Liver (tissue), 9 donors: Measurements from ENCODE around the gene CCNDBP1. TPM values are rescaled to one million over a fixed set of nuclear protein-coding genes. Genes with fewer than 3 reads are reported as not detected.
"Not testable (repeated sequence)": the region's sequence is repeated elsewhere in the genome, so short reads cannot be mapped to it uniquely, and the experiment has no call there.

Experiments
- DNase-seq: peaks from one replicate; pipeline ENCODE4 v3.0.0-alpha.2; 2017; ENCODE audit warnings: low spot score
- H3K27ac ChIP-seq, 2 donors: one replicate each; pipeline ENCODE4 v1.7.0; 2013; ENCODE audit warnings: inconsistent platforms in 2 of 2, low read length in 2 of 2, control low read depth in 1 of 2, low read depth in 1 of 2, mild to moderate bottlenecking in 1 of 2
- H3K27me3 ChIP-seq, 4 donors: one replicate each; pipeline versions ENCODE4 v1.6.1 to v1.7.0; 2013; ENCODE audit warnings: low read length in 3 of 4, inconsistent platforms in 1 of 4, mild to moderate bottlenecking in 1 of 4, moderate library complexity in 1 of 4; ENCODE audit not compliant: control insufficient read depth in 4 of 4, insufficient read depth in 4 of 4
- H3K36me3 ChIP-seq, 4 donors: one replicate each; pipeline versions ENCODE4 v1.6.1 to v1.7.0; 2013; ENCODE audit warnings: low read length in 3 of 4, mild to moderate bottlenecking in 3 of 4, low read depth in 1 of 4, moderate library complexity in 1 of 4; ENCODE audit not compliant: control insufficient read depth in 4 of 4, insufficient read depth in 3 of 4
- H3K4me1 ChIP-seq, 4 donors: one replicate each; pipeline versions ENCODE4 v1.6.1 to v1.7.0; 2013; ENCODE audit warnings: low read length in 3 of 4, mild to moderate bottlenecking in 3 of 4, moderate library complexity in 1 of 4; ENCODE audit not compliant: control insufficient read depth in 4 of 4, insufficient read depth in 4 of 4
- H3K4me3 ChIP-seq, 3 donors: one replicate each; pipeline versions ENCODE4 v1.6.1 to v1.7.0; 2013; ENCODE audit warnings: low read length in 3 of 3, control low read depth in 1 of 3, low read depth in 1 of 3, mild to moderate bottlenecking in 1 of 3
- H3K9ac ChIP-seq, 2 donors: one replicate each; pipeline ENCODE4 v1.7.0; 2013; ENCODE audit warnings: low read length in 2 of 2, mild to moderate bottlenecking in 2 of 2, moderate library complexity in 2 of 2, control low read depth in 1 of 2, low read depth in 1 of 2
- H3K9me3 ChIP-seq, 4 donors: one replicate each; pipeline versions ENCODE4 v1.6.1 to v1.7.0; 2013; ENCODE audit warnings: low read length in 3 of 4; ENCODE audit not compliant: control insufficient read depth in 4 of 4
- ATF3 ChIP-seq: IDR thresholded peaks from 2 replicates; pipeline ENCODE4 v1.6.1; 2016; ENCODE audit warnings: antibody characterized with exemption
- CTCF ChIP-seq: fragments of 150-350 bp; IDR thresholded peaks from 2 replicates; pipeline ENCODE4 v1.5.1; 2017; ENCODE audit warnings: improper control_type of control experiment, low read depth, low read length; ENCODE audit not compliant: missing input control
- EGR1 ChIP-seq, 2 donors: IDR thresholded peaks; 2 replicates each; pipeline ENCODE4 v1.6.1; 2016 to 2018; ENCODE audit warnings: antibody characterized with exemption in 2 of 2, low read depth in 2 of 2
- FOXA1 ChIP-seq: IDR thresholded peaks from 2 replicates; pipeline ENCODE4 v1.6.1; 2016; ENCODE audit warnings: antibody characterized with exemption
- FOXA2 ChIP-seq: IDR thresholded peaks from 2 replicates; pipeline ENCODE4 v1.6.1; 2016; ENCODE audit warnings: antibody characterized with exemption
- GABPA ChIP-seq, 2 donors: IDR thresholded peaks in 1 of 2; conservative IDR thresholded peaks in 1 of 2; 2 replicates each; pipeline ENCODE4 v1.6.1; 2016; ENCODE audit warnings: antibody characterized with exemption in 2 of 2, mild to moderate bottlenecking in 1 of 2, moderate library complexity in 1 of 2
- HNF4A ChIP-seq, 2 donors: conservative IDR thresholded peaks; 2 replicates each; pipeline ENCODE4 v1.6.1; 2016; ENCODE audit warnings: antibody characterized with exemption in 2 of 2, mild to moderate bottlenecking in 2 of 2
- HNF4G ChIP-seq: IDR thresholded peaks from 2 replicates; pipeline ENCODE4 v1.6.1; 2016; ENCODE audit warnings: antibody characterized with exemption
- JUND ChIP-seq, 2 donors: IDR thresholded peaks; 2 replicates each; pipeline ENCODE4 v1.6.1; 2016; ENCODE audit warnings: antibody characterized with exemption in 2 of 2
- MAX ChIP-seq: IDR thresholded peaks from 2 replicates; pipeline ENCODE4 v1.6.1; 2016; ENCODE audit warnings: antibody characterized with exemption
- NR2F2 ChIP-seq: IDR thresholded peaks from 2 replicates; pipeline ENCODE4 v1.6.1; 2016; ENCODE audit warnings: antibody characterized with exemption
- RAD21 ChIP-seq, 2 donors: IDR thresholded peaks; 2 replicates each; pipeline ENCODE4 v1.6.1; 2016; ENCODE audit warnings: antibody characterized with exemption in 2 of 2, mild to moderate bottlenecking in 2 of 2
- REST ChIP-seq: IDR thresholded peaks from 2 replicates; pipeline ENCODE4 v1.6.1; 2016; ENCODE audit warnings: antibody characterized with exemption, mild to moderate bottlenecking
- RXRA ChIP-seq, 2 donors: IDR thresholded peaks; 2 replicates each; pipeline ENCODE4 v1.6.1; 2017 to 2018; ENCODE audit warnings: antibody characterized with exemption in 2 of 2, mild to moderate bottlenecking in 1 of 2
- TAF1 ChIP-seq: conservative IDR thresholded peaks from 2 replicates; pipeline ENCODE4 v1.6.1; 2016; ENCODE audit warnings: antibody characterized with exemption, mild to moderate bottlenecking
- YY1 ChIP-seq: IDR thresholded peaks from 2 replicates; pipeline ENCODE4 v1.6.1; 2016; ENCODE audit warnings: antibody characterized with exemption, mild to moderate bottlenecking
- WGBS: extraction: QIAGEN DNeasy Blood & Tissue Kit; methylation state at CpG from one replicate; pipeline ENCODE4 v1.1.7; 2013; 5-methylcytosine and 5-hydroxymethylcytosine counted together
- polyA plus RNA-seq, 2 donors: library from polyadenylated mRNA; stranded (reverse) in 1 of 2; unstranded in 1 of 2; fragments of 200-250 nt in 1 of 2; fragments of >200 nt in 1 of 2; fragmentation: Nextera tagmentation in 1 of 2; extraction: Ambion mirVana in 1 of 2; gene quantifications; one replicate each; pipeline versions ENCODE4 v1.2.1 to v1.2.3, GENCODE V29; 2013 to 2015
- total RNA-seq, 2 donors: library from RNA; depleted of rRNA; stranded (reverse); fragments of >200 nt; gene quantifications; one replicate each; pipeline ENCODE4 v1.2.3, GENCODE V29; 2014
- donor health status: healthy.
- donor health status: healthy.
- donor health status: healthy.
- donor health status: healthy.
- donor health status: healthy.

Gene CCNDBP1
- total and polyA plus RNA-seq, 4 donors, result 21.4 to 160 (median 26.4) TPM

GRCh38 chr15:43169888-43170287 lies 15.3 kb upstream of the CCNDBP1 start:
- no peak for DNase-seq
- Histone ChIP-seq H3K27me3 (no peaks in the 10 kb centered on the region), H3K4me1 (no peaks in the 10 kb centered on the region), H3K27ac (no peak overlapping the region), H3K9ac (no peak overlapping the region), H3K4me3 (no peak overlapping the region), H3K9me3 (no peaks in the 10 kb centered on the region), H3K36me3 (peaks cover 4 to 18% (median 7%) of the 10 kb centered on the region in 4 donors)
- TF ChIP-seq GABPA (IDR thresholded peaks at IDR 0.05 in 1 of 2, conservative IDR thresholded peaks at IDR 0.05 in 1 of 2) (no peak), NR2F2 (no peak), EGR1 (IDR thresholded peaks at IDR 0.05; ENCODE audit: low read depth in 2 of 2) (no peak), RAD21 (IDR thresholded peaks at IDR 0.05) (no peak), HNF4A (conservative IDR thresholded peaks at IDR 0.05) (no peak), HNF4G (no peak), CTCF (no peak), TAF1 (no peak), RXRA (IDR thresholded peaks at IDR 0.05) (no peak), JUND (IDR thresholded peaks at IDR 0.05) (no peak), YY1 (no peak), FOXA2 (no peak)
- 90% methylated on average over 4 of the region's 4 CpGs for WGBS

- not testable (repeated sequence) for DNase-seq, H3K27me3 ChIP-seq
- WGBS, result 94% methylated on average over 23 of the region's 25 CpGs
Observed at GRCh38 chr15:43175656-43176309, 9.4 kb upstream of the CCNDBP1 start.

GRCh38 chr15:43177147-43177546 lies 8.1 kb upstream of the CCNDBP1 start:
- not testable (repeated sequence) for DNase-seq, H3K9ac ChIP-seq, H3K9me3 ChIP-seq, H3K4me1 ChIP-seq, H3K27ac ChIP-seq, H3K4me3 ChIP-seq, H3K27me3 ChIP-seq
- peaks cover 4 to 12% (median 8%) of the 10 kb centered on the region in 4 donors for H3K36me3 ChIP-seq
- WGBS, result 96% methylated on average over 2 of the region's 2 CpGs

More at GRCh38 chr15:43175656-43176309, 9.4 kb upstream of the CCNDBP1 start:
- H3K9ac ChIP-seq, H3K27ac ChIP-seq, H3K9me3 ChIP-seq, H3K4me3 ChIP-seq, H3K4me1 ChIP-seq: not testable (repeated sequence)
- H3K36me3 ChIP-seq, result peaks cover 0 to 12% (median 8%) of the 10 kb centered on the region in 4 donors

- 88% methylated on average over 3 of the region's 3 CpGs for WGBS
- Histone ChIP-seq H3K27me3 (no peaks in the 10 kb centered on the region), H3K27ac (no peak overlapping the region), H3K36me3 (peaks cover 0 to 5% (median 2%) of the 10 kb centered on the region in 4 donors), H3K9ac (no peak overlapping the region), H3K4me1 (peaks cover 0 to 12% (median 9%) of the 10 kb centered on the region in 4 donors), H3K4me3 (no peak overlapping the region), H3K9me3 (no peaks in the 10 kb centered on the region)
- TF ChIP-seq HNF4A (conservative IDR thresholded peaks at IDR 0.05) (no peak), FOXA2 (no peak), REST (no peak), MAX (no peak), YY1 (no peak), RAD21 (IDR thresholded peaks at IDR 0.05) (no peak), ATF3 (no peak), JUND (IDR thresholded peaks at IDR 0.05) (no peak), EGR1 (IDR thresholded peaks at IDR 0.05; ENCODE audit: low read depth in 2 of 2) (no peak), FOXA1 (no peak), RXRA (IDR thresholded peaks at IDR 0.05) (no peak)
- DNase-seq, result no peak
Observed at GRCh38 chr15:43183270-43183669, 1.9 kb upstream of the CCNDBP1 start.
